Activated CD4-positive, CD25-positive, alpha-beta regulatory T cell treated with anti-CD3 and anti-CD28 coated beads, Interleukin-2, amount 50 U/mL, for 16 hours (primary cell): ENCODE data around the gene GMDS.

Source experiments
- DNase-seq: peaks from one replicate; pipeline ENCODE4 v3.0.0-alpha.2; 2020; ENCODE audit warnings: low read depth, low spot score

GMDS gene

DNA sequence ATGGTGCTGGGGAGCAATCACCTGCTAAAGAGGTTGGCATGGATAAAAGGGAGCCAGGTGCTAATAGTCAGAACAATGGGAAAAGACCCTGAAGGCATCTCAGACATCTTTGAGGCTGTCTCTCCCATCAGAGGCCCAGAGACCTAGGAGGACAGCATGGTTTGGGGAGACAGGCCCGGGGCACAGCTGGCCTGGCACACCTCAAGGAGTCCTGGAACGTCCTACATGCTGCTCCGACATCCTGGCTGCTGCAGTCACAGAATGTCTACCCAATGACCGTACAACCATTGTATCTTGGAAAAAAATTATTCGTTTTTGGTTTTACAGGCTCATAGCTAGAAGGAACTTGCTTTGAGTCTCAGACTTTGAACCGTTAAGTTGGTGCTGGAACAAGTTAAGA, 4.4 kb downstream of the GMDS start:
- no peak for DNase-seq

GRCh38 chr6:2237001-2237400, 8.4 kb downstream of the GMDS start:
- DNase-seq = no peak

GRCh38 chr6:2235777-2236495, 9.5 kb downstream of the GMDS start:
- DNase-seq = no peak

- no peak for DNase-seq
These were observed 13.0 kb downstream of the GMDS start for GRCh38 chr6:2232445-2232844.

DNA sequence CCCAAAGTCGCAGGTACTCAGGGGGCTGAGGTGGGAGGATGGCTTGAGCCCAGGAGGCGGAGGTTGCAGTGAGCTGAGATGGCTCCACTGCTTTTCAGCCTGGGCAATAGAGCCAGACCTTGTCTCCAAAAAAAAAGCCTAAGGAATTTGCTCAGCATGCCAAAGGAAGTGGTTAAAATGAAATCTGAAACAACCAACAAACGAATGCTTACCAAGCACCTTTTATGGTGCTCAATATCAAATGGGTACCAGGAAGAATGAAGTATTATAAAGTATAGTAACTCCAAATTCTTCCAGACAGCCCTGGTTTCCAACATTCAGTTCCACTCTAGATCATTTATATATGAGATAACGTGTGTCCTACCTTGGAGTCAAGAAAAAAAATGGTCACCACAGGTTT, 14.0 kb downstream of the GMDS start:
- no peak for DNase-seq

DNA sequence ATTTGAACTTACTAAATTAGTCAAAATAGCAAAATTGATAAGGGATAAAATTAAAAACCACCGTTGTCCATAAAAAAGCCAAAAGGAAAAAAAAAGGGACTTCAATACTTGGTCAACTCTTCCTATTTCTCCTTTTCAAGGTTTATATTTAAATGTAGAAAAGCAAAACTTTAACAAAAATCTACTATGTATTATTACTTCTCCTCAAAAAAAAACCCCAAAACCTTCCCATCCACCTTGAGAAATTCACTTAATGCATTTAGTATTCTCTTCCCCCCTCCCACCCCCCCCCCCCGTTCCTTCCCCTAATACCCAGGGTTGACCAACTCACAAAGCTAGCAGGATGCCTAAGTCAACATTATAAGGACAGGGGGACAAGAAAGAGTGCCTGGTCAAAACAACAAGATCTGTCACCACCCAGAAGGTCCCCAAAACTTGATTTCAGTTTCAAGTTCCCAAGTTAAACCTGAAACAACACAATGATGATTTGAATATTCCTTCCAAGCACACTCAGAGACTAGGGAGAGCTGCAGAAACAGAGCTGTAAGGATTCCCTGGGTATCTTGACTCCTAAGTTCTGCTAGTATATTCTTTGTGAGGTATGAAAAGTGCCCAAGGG, 14.6 kb downstream of the GMDS start:
- no peak for DNase-seq

GRCh38 chr6:2229742-2230141, 15.7 kb downstream of the GMDS start:
- DNase-seq = no peak

- DNase-seq = no peak
These were observed 16.4 kb downstream of the GMDS start for GRCh38 chr6:2229039-2229438.

- no peak for DNase-seq
These were observed 17.0 kb downstream of the GMDS start for GRCh38 chr6:2228392-2228791.

DNA sequence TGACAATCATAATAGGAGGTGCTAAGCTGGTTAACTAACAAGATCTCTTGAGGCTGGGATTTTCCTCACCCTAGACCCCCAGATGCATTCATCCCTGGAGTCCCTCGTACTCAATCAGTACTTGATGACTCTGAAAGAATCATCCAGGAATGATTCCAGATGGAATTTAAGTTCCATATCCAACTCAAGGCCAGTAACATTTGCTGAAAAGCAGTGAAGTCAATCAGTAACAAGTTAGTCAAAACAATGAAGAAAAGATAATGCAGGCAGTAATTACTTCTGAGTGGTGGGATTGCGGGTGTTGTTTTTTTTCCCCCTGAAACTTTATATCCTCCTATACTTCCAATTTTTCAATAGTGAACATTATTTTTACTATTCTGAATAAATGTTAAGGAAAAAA, 18.6 kb downstream of the GMDS start:
- DNase-seq = no peak

DNA sequence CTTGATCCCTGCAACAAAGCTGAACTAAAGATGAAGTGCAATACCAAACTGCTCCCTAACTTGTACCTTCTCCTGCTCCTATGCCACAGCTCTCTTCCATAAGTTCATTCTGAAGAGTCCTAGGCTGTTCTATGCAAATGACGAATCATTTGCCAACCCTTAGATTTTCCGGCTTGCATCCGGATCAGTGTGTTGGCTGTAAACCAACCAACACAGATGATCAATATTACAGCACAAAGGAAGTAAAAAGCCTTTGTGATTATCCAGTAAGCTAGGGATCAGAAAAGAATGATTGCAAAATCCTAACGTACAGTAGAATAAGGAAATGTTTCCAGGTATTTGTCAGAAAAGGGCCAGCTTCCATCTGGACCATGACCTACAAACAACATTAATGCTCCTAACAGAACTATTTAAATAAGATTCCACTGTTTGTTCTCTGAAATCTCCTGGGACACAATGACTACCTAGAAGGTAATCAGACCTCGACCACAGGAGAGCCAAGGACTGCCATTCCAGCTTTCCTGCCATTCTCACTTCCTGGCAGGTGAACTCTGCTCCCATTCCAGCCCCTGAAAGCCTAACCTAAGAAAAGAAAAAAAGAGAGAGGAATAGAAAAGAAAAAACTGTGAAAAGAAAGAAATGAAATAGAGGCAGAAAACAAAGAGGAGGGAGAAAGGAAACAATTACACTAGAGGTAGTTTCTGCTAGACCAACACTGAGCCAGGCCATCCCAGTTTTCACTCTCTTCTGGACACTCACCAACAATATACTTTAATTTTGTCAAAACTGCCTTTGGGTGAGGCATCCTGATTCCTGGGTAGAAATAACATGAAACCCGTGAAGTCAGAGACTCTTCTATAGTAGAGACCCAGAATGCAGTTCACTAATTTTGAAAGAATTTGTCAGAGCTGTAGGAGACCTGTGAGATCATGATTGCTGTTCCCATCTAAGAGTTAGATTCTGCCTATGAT, 19.7 kb downstream of the GMDS start:
- DNase-seq = no peak

DNA sequence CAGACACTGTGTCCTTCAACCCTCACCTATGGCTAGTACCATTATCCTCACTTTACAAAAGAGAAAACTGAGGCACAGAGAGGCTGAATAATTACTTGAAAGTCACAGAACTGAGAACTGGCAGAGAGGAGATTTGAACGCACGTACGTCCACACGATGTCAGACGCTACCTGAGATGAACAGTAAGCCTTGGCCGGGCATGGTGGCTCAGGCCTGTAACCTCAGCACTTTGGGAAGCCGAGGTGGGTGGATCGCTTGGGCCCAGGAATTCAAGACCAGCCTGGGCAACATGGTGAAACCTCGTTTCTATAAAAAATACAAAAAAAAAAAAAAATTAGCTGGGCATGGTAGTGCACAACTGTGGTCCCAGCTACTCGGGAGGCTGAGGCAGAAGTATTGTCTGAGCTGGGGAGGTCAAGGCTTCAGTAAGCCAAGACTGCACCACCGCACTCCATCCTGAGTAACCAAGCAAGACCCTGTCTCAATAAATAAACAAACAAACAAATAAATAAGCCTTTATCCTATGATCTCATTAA, 20.5 kb downstream of the GMDS start:
- DNase-seq = no peak

- DNase-seq = no peak
These were observed 23.0 kb downstream of the GMDS start for GRCh38 chr6:2222275-2222842.

DNA sequence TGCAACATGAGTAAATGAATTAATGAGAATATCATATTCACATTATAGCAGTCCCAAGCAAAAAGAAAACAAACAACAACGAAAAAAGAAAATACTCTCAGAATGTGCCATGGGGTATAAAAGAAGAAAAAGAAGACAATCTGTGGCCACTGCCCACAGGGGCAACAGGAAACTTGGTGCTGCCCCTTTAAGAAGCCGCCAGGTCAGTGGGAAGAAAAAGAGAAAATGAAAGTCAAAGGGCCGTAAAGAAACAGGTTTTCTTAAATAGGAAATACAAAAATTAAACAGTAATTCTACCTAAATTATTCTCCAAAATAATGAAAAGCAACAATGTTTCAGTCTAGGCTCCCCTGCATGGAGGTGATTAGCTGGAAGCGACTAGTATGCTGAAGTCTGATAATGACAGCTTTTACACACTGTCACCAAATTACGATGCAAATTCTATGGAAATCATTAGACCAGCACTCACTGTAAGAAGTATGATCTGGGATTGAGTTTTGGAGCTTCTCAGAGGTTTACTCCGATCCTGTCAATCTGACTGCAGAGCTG, 23.6 kb downstream of the GMDS start:
- no peak for DNase-seq

DNA sequence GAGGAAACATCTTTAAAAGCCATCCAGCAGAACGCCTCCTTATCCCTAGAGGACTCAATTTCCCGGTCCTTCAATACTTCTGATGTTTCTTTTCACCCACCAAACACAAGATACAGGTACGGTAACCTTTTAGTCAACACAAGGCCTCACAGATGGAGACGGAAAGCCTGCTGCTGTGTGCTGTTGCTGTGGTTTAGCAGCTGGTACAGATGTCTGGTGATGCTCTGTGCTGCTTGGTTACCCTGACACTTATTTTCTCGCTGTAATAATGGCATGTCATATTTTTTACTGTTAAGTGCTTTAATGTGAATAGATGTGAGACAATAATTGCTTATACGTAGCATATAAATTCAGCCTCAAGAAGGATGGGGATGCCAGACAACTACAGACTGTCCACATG, 25.3 kb downstream of the GMDS start:
- DNase-seq = no peak

- no peak for DNase-seq
These were observed 26.5 kb downstream of the GMDS start for GRCh38 chr6:2218866-2219265.

DNA sequence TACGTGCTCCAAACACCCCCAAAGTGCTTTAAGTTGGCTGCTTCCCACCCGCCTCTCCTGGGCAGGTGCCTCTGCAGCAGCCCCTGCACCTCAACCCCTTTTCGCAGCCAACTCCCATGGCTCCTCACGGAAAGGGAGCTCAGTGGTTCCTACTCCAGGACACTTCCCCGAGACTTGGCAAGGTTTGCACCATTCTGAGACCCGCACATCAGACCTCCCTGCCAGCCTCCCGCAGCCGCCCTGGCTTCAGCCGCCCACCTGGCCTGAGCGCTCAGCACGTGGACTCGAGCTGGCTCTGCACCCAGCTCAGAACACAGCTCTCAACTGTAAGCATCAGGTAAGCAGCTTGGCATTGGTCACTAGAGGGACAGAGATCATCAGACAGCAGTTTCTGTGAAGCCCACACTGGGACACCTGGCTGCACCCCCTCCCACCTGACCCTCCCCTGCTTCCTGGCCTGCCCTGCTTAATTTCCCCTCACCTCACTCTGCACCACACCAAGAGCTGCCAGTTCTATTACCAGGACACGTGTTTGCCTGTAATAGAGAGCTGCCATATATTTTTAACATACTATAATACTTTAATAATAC, 28.5 kb downstream of the GMDS start:
- no peak for DNase-seq

DNA sequence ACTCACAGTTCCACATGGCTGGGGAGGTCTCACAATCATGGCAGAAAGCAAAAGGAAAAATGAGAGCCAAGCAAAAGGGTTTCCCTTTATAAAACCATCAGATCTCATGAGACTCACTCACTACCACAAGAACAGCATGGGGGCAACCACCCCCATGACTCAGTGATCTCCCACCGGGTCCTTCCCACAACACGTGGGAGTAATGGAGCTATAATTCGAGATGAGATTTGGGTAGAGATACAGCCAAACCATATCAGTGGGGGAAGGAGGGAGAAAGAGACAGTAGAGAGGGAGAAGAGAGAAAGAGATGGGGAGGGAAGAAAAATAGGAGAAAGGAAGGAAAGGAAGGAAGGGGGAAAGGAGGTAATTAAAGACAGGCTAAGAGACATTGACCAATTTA, 30.1 kb downstream of the GMDS start:
- DNase-seq = no peak

DNA sequence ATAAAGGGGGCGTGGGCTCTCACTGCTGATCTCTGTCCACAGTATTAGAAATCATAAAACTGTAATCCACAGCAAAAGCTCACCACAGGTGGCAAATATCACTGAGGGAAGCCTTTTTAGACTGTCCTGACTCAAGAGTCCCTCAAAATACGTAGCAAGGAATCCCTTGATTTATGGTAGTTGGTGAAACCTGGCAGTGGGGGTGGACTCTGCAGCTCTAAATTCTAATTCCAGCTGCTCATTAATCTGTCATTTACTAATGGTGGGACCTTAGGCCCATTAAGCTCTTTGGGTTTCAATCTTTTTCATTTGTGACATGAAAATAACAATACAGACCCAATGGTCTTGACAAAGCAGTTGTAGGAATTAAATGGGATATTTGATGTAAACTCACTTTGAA, 32.3 kb downstream of the GMDS start:
- DNase-seq = no peak

DNA sequence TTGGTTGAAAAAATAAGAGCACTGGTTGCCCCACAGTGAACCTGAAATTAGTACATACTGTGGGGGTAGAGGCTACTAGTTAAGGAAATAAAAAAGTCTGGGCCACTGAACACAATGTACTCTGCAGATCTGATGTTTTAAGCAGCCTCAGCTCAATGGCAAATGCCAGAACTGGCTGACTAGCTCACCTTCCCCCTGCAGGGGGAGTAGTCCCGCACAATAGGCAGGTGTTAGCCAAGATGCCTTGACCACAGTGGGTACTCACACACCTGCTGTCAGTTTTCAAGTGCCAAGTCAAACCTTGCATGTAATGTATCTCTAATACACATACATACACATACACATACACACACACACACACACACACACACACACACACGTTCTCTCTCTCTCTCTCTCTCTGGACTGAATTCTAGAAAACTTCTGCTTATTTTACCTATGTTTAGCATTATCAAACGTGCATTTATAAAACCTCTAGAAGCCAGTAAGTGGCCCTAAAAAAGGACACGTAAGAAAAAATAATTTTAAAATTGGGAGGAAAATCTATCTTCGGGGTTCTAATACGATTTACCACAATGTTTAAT, 36.1 kb downstream of the GMDS start:
- peak; percentile 2 for DNase-seq

GRCh38 chr6:2208468-2208867, 36.9 kb downstream of the GMDS start:
- no peak for DNase-seq
